ENCODE data around the gene RWDD3.

Gene RWDD3

DNA sequence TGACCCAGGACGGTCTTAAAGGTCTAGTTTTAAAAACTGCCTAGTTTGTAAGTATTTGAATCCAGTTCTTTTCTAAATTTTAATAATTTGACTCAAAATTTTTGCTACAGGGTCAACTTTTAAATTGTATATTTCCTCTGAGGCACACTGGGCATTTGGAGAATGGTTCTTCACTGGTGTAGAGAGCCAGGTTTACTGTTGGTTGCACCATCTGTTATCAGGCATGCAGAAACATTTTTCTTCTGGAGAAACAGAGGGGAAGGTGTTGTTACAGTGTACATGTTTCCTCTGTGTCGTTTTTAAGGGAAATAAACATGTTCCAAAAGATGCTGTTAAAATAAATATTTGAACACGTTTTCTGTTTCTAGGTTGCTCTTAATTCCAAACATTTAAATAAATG, 39.0 kb upstream of the RWDD3 start:
- Histone ChIP-seq H3K79me2 (ENCODE audit: insufficient read depth, low read length) (no peaks in the 10 kb centered on the region), H3K9me2 (replicated peaks; ENCODE audit: insufficient read depth, low read length) (no peaks in the 10 kb centered on the region), H3K9me3 (ENCODE audit: insufficient read depth, low read length) (no peaks in the 10 kb centered on the region), H3K27me3 (ENCODE audit: low read length) (no peaks in the 10 kb centered on the region), H3K27ac (ENCODE audit: low read depth, low read length) (no peak overlapping the region), H3K4me2 (ENCODE audit: low read depth, low read length, poor library complexity, severe bottlenecking) (no peak overlapping the region), H3K36me3 (ENCODE audit: low read length) (no peaks in the 10 kb centered on the region), H3K4me3 (ENCODE audit: insufficient read depth, low read length, poor library complexity, severe bottlenecking) (no peak overlapping the region), H3K9ac (ENCODE audit: low read length) (no peak overlapping the region), H3F3A (ENCODE audit: insufficient read depth) (no peaks in the 10 kb centered on the region), H4K20me1 (ENCODE audit: low read depth, low read length) (no peaks in the 10 kb centered on the region), H2AFZ (ENCODE audit: low read depth, low read length, severe bottlenecking) (no peak overlapping the region)
- TF ChIP-seq EZH2phosphoT487 (conservative IDR thresholded peaks at IDR 0.05; ENCODE audit: low read length) = no peak
- TF ChIP-seq, protein P1, sequence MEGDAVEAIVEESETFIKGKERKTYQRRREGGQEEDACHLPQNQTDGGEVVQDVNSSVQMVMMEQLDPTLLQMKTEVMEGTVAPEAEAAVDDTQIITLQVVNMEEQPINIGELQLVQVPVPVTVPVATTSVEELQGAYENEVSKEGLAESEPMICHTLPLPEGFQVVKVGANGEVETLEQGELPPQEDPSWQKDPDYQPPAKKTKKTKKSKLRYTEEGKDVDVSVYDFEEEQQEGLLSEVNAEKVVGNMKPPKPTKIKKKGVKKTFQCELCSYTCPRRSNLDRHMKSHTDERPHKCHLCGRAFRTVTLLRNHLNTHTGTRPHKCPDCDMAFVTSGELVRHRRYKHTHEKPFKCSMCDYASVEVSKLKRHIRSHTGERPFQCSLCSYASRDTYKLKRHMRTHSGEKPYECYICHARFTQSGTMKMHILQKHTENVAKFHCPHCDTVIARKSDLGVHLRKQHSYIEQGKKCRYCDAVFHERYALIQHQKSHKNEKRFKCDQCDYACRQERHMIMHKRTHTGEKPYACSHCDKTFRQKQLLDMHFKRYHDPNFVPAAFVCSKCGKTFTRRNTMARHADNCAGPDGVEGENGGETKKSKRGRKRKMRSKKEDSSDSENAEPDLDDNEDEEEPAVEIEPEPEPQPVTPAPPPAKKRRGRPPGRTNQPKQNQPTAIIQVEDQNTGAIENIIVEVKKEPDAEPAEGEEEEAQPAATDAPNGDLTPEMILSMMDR (IDR thresholded peaks at IDR 0.05; ENCODE audit: insufficient read depth, low read length, poor library complexity, severe bottlenecking) = no peak

DNA sequence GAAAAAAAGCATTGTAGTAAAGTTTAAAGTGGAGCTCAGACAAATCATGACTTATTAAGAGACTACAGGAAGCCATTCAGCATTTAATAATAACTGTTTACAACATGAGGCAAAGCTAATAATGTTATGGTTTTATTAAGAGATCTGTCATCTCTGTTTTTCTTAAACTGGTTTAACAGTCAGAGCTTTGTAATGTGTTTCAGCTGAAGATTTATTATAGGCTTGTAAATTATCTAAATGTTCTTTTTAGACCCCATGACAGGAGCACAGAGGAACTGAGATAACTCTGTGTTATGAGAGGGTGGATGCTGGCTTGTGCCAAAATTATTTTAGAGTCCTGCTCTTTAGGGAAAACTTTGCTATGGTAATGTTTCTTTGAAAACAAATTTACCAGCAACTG, 38.0 kb upstream of the RWDD3 start:
- Histone ChIP-seq H3K27me3 (ENCODE audit: low read length) (no peaks in the 10 kb centered on the region), H2AFZ (ENCODE audit: low read depth, low read length, severe bottlenecking) (no peak overlapping the region), H3K9me3 (ENCODE audit: insufficient read depth, low read length) (no peaks in the 10 kb centered on the region), H4K20me1 (ENCODE audit: low read depth, low read length) (no peaks in the 10 kb centered on the region), H3K27ac (ENCODE audit: low read depth, low read length) (no peak overlapping the region), H3K79me2 (ENCODE audit: insufficient read depth, low read length) (no peaks in the 10 kb centered on the region), H3K4me2 (ENCODE audit: low read depth, low read length, poor library complexity, severe bottlenecking) (no peak overlapping the region), H3K36me3 (ENCODE audit: low read length) (no peaks in the 10 kb centered on the region), H3K9ac (ENCODE audit: low read length) (no peak overlapping the region), H3K4me3 (ENCODE audit: insufficient read depth, low read length, poor library complexity, severe bottlenecking) (no peak overlapping the region), H3K9me2 (replicated peaks; ENCODE audit: insufficient read depth, low read length) (no peaks in the 10 kb centered on the region), H3F3A (ENCODE audit: insufficient read depth) (no peaks in the 10 kb centered on the region)
- no peak for TF ChIP-seq EZH2phosphoT487 (conservative IDR thresholded peaks at IDR 0.05; ENCODE audit: low read length)
- TF ChIP-seq, protein P1 (IDR thresholded peaks at IDR 0.05; ENCODE audit: insufficient read depth, low read length, poor library complexity, severe bottlenecking) = no peak

- no peak overlapping the region for H3K9ac ChIP-seq (ENCODE audit: low read length)
- no peak overlapping the region for H2AFZ ChIP-seq (ENCODE audit: low read depth, low read length, severe bottlenecking)
- no peak overlapping the region for H3K4me3 ChIP-seq (ENCODE audit: insufficient read depth, low read length, poor library complexity, severe bottlenecking)
- no peaks in the 10 kb centered on the region for H3F3A ChIP-seq (ENCODE audit: insufficient read depth)
- H3K36me3 ChIP-seq (ENCODE audit: low read length) = no peaks in the 10 kb centered on the region
- no peaks in the 10 kb centered on the region for H3K9me2 ChIP-seq (replicated peaks; ENCODE audit: insufficient read depth, low read length)
- H3K27ac ChIP-seq (ENCODE audit: low read depth, low read length) = no peak overlapping the region
- H3K4me2 ChIP-seq (ENCODE audit: low read depth, low read length, poor library complexity, severe bottlenecking) = no peak overlapping the region
- H4K20me1 ChIP-seq (ENCODE audit: low read depth, low read length) = no peaks in the 10 kb centered on the region
- no peaks in the 10 kb centered on the region for H3K27me3 ChIP-seq (ENCODE audit: low read length)
- H3K79me2 ChIP-seq (ENCODE audit: insufficient read depth, low read length) = no peaks in the 10 kb centered on the region
- TF ChIP-seq, protein P1 (IDR thresholded peaks at IDR 0.05; ENCODE audit: insufficient read depth, low read length, poor library complexity, severe bottlenecking) = no peak
- no peak for TF ChIP-seq EZH2phosphoT487 (conservative IDR thresholded peaks at IDR 0.05; ENCODE audit: low read length)
- no peaks in the 10 kb centered on the region for H3K9me3 ChIP-seq (ENCODE audit: insufficient read depth, low read length)
Measured at GRCh38 chr1:95197616-95198252, 36.3 kb upstream of the RWDD3 start.

Measured in SU-DHL-6 (cell line).